GM18498 (cell line): ENCODE measurements around the gene IRX2.

Experiments used
- ATAC-seq: cut with Tn5 transposase; IDR thresholded peaks from one replicate; pipeline ENCODE4 v1.9.1; 2021; ENCODE audit warnings: mild to moderate bottlenecking, moderate library complexity; ENCODE audit not compliant: unreplicated experiment

Gene IRX2

DNA sequence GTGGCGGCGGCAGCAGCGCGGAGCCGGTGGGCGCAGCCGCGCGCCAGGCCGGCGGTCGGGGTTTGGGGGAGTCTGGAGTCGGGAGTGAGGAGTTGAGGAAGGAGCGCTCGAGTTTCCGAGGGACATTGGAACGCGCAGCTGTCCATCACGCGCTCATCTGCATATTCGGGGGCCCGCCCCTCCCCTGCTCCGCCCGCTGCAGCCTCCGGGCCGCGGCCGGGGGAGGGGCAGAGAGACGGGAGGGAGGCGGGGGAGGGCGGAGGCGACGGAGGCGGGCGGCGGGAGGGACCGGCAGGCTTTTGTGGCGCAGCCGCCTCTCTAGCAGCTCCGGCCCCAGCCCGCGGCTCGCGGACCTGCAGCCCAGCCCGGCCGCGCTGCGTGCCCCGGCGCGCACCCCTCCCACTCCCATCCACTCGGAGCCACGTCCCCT lies at the start of gene IRX2:
IRX2 (minus strand) TSS at position 86 of the 430 bp plus-strand sequence. CDS start 264 bp downstream, outside the sequence.
- no peak for ATAC-seq

DNA sequence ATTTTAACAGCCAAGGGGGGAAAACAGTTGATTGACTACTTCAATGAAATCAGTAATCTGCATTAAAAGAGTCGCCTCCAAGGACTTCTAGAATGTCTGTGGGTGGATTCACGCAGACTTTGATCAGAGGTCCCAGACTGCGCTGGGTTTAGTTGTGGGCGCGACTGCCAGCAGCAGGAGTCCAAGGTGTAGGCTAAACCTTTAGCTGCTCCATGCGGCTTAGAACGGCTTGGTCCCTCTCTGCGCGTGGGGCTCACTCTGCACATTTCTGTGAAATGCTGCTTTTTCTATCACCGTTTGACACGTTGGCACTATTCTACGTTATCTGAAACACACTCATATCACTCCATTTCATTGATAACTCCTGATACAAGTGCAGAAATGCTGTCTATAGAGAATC lies 48.6 kb upstream of the IRX2 start:
- ATAC-seq = no peak

DNA sequence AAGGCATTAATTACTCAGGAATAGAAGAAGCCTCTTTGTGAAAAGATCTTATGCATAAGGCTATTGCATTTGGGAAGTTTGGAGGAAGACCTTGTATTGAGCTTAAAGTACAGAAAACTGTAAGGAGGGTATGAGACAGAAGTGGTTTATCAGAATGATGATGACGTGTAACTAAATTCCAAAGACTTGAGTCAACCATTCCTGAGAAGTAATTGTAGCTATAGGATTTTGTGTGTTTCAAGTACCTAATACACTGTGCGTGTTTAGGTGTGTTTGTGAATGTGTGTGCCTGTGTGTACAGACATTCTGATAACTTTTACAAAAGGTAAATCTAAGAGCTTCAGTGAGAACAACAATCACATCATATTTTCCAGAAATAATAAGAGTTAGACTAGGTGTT lies 46.5 kb upstream of the IRX2 start:
- no peak for ATAC-seq

DNA sequence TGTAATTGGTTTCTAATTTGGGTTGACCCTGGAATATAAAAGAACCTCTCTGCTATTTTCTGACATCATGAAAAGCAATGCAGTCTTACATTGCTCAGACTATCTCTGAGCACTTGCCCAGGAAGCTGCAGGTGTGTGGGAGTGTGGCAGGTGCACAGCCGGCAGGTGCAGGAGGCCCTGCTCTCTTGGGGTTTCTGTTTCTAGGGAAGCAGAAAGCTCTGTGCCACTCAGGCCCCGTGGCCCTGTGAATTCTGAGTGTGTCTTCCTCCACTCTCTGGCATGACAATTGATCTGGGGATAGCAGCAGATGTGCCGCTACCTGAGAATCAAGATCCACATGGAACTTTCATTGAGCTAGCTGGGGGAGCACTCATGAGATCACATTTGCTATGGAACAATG lies 45.7 kb upstream of the IRX2 start:
- ATAC-seq = no peak

DNA sequence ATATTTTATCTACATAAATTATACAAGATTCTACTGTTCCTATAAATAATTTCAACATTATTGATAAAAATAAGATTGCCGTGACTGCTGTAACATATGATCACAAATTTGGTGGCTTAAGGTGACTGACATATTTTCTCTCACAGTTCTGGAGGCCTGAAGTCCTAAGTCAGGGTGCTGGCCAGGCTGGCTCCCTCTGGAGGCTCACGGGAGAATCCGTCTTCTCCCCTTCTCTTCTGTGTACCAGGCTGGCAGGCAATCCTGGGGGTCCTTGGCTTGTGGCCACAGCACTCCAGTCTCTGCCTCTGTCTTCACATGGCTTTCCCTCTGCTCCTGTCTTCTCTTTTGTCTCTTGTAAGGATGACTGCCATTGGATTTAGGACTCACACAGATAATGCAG lies 31.7 kb upstream of the IRX2 start:
- ATAC-seq = no peak

DNA sequence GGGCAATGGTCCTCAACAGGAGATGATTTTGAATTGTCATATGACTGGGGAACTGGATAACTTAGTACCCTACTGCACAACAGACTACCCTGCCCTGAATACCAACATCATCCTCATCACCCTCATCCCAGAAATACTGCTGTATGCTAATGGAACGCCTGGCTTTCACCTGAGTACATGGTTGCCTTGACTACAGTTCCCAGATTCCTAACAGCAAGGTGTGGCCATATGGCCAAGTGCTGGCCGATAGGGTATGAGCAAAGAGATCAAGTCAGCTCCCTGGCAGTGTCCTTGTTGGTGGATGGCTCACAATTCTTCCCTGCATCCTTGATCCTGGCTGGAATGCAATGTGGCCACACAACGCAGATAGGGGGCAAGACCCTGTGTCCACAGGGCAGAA lies 31.2 kb upstream of the IRX2 start:
- ATAC-seq = no peak

DNA sequence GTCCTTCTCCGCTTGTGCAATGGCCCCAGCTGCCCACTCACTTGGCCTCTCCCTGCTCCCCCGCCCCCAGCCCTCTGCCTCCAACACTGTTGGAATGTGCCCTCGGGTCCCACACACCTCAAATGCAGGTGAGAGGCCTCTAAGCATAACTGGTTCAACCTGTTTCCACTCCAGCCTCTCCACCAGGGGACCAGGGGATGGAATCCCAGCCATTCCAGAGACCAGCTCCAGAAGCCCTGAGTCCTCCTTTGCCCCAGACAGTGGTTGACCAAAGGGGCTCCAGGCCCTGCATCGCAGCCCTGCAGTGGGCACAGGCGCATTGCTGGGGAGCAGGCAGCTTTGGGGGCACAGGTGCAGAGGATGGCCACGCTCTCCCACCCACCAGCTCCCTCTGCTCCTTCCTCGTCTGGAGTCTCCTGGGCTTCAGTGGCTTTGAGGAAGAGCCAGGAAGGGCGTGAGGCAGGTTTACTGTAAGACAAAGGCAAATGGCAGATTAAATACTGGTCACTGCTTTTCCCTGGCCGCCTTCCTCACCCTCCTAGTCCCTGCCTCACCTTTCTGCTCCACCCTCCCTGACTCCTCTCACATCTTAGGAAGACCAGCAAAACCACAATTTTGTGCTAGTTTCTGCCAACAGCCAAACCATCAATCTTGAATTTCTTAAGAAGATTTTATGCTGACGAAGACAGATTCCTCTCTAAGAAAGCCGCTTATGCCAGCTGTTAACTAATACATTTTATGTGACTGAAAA lies 29.1 kb upstream of the IRX2 start:
- no peak for ATAC-seq

DNA sequence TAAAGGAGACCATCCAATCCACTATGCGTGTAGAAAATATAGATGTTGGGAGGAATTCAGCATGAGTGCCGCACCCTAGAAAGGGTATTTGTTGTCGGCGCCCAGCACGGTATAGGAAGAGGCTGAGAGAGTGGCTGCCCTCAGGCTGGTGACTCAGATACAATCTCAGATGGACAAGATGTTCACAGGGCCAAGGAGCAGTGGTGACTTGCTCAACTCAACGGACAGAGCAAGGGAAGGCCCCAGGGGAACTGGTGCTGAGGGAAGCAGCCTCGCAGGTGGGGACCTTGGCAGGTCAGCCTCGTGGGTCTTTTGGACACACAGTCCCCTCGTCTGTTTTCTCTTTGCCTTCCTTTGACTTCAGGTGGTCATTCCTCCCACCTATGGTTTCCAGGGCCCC lies 28.0 kb upstream of the IRX2 start:
- ATAC-seq = no peak

DNA sequence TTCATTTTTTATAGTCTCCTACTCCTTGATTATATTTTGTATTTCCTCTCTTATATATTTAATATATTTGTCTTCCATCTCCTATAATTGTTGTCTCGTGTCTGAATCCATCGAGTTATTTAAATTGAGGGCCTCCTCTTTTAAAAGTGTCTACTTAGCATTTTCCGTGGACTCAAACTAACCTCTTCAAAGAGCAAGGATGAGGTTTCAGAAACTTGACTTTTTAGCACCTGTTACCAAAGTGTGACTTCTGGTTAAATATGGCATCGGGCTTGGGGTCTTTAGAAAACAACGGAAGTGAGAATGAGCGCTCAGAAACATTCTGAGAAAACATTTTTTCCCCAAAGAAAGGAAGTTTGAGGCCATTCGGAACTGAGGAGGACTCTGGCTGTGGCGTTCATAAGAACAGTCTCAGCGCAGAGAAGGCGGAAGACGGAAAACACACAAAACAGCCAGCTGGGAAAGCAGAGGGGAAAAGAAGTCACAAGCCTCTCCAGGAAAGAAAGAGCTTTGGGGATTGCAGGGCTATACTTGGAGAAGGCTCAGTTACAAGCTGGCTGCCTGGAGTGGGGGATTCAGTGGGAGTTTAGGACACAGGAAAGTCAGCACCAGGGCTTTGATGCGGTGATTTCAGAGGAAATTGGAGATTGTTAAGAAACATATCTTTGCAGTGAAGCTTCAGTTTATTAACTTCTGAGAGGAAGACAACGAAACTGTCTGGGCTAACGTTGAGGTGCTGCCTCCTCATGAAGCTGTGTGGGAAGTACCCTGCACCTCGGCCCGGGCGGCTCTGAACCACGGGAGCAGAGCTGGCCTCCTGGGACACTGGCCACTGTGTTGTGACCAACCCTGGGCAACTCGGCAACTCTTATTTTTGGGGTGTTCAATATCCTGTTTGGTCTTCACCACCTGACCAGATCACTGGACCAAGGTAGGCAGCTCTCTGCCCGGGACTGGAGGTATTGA lies 25.1 kb upstream of the IRX2 start:
- ATAC-seq = no peak

DNA sequence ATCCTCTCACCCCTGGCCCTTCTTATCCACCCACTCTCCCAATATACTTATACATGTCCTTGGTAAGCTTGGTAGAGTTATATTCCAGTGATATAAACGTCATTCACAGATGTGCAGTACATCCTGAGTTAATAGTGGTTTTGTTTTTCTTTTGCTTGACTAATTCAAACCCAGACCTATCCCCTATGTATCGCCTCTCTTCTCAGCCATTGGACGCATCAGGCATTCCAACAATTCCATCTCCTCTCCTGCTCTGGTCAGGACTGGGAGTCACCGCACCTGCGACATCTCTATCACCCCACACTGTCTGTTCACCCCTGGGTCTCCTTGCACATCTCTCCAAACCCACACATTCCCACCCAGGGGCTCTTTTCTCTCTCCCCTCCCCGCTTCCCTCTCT lies 21.9 kb upstream of the IRX2 start:
- no peak for ATAC-seq

DNA sequence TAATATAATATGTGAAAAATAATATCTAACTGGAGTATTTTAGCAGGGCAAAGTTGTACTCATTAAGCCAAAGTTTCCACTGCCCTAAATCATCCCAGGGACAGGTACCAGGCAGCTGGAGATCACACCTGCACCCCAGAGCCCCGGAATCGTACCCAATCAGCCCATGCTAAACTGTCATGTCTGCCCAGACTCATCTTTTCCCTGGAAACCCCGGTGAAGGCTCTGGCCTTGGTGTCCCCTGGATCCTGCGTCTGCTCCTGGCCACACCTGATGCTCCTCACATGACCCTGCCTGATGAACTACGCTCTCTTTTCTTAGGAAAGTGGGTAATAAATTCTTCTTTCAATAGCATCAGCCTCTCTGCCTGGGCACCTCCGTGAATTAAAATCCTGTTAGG lies 15.6 kb upstream of the IRX2 start:
- ATAC-seq = no peak

DNA sequence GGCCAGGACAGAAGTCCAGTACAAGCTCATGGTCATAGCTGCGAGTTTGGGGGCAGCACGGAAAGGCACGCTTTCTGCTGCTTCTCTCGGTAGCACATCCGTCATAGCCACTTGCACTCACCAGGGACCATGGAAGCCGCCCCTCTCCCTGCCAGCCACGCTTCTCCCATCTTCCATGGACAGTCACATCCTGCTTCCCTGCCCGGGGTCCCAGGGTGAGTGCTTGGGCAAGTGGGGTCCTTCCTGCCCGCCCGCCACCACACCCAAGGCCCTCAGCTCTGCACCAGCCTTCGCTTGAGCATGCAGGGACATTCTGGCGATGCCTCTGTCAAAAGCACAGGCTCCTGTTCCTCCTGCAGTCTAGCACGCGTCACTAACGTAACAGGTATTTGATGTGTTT lies 13.1 kb upstream of the IRX2 start:
- no peak for ATAC-seq

DNA sequence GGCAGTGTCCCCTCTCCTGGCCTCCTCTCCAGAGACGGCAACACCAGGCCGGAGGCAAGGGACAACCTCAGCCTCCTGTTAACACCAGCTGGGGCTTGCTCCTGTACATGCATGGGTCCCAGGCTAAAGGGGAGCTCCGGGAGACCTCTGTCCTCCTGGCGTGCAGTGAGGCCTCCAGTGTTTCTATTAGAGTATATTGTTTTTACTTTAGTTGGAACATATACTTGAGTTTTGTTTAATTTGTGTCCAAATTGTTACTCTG lies 12.0 kb upstream of the IRX2 start:
- ATAC-seq = no peak

DNA sequence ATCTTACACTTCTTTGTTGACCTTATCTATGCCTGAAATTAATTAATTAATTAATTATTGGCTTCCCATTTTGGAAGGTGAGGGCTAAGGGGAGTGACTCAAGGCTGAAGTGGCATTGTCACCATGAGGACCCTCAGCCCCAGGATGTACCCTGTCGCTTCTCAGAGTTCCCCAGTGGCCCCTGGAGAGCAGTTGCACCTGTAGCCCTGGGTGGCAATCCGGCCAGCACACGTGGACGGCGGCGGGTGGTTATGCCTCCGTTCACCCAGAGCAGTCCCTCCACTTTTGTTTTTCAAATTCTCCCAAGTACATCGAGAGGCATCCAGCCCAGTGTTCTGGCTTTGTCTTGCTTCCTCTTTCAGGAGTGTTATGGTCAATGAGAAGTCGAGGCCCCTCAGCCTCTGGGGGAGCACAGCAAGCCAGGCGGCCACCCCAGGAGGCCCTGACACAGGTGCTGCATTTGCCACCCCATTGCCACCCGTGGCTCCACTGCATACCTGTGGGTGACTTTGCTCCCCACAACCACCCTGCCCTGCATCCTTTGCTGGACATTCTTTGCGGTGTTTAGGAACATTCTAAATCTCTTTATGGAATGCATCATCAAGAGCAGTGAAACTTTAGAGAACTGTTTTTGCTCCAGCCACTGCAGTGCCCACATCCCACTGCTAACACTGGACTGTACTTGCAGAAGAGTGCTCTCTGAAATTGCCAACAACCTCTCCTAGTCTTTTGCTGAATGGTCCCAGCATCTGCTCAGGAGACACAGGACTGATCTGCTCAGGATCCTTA lies 11.5 kb upstream of the IRX2 start:
- no peak for ATAC-seq

DNA sequence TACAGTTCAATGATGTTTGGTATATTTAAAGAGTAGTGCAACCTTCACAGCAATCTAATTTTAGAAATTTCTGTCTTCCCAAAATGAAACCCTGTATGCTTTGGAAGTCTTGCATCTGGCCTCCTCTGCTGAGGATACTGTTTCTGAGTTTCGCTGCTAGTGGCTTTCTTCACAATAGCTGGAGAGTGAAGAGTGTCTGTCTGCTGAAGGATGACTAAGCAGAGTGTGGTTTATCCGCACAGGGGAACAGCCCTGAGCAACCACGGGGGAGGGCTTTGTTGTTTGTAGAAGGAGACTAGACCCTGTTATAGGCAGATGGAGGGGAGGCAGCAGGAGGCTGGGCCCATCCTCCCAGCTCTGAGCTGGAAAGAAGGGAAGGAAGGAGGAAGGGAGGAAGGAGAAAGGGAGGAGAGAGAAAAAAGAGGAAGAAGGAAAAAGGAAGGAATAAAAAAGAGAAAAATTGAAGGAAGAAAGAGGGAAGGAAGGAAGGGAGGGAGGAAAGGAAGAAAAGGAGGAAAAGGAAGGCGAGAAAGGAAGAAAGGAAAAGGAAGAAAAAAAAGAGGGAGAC lies 10.5 kb upstream of the IRX2 start:
- ATAC-seq = no peak

DNA sequence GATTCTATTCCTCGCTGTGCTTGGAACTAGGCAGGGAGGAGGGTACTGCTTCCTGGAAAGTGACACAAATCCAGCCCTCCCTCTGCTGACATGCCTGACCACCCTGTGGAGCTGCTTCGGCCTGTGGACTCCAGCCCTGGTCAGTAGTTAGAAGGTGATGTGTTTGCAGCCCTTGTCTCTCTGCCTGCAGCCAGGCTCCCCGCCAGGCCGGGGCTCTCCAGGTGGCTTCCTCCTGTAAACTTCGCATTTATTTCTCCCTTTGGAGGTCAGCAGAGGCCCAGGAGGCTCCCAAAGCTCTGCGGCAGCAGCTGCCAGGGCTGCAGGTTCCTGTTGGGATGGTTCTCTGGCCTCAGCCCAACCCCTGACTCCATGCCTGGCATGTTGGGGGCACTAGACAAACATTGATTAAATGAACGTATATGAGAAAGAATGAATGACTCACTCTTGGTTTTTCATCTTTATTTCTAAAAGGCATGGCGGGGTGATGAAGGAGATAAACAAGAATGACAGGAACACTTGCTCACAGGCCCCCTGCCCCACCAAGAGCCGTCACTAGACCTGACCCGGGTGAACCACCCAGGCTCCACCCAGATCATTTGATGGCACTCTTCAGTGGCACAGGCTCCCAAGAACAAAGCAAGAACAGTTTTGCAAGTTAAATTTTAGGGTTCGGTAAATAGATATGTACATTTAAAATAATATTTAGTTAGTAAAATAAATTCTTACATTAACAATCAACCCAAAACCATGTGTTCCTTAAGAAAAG lies 8.4 kb upstream of the IRX2 start:
- ATAC-seq = no peak

DNA sequence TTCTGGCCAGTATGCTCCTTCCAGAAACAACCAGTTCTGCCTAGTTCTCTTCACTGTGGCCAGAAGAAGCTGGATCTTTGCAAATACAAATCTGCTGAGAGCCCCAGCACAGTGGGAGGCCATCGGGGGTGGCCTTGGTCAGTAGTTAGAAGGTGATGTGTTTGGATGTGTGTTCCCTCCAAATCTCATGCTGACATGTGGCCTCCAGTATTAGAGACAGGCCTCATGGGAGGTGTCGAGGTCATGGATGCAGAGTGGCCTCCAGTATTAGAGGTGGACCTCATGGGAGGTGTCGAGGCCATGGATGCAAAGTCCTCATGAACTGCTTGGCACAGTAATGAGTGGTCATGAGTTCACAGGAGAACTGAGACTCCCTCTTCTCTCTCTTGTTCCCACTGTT lies 7.6 kb upstream of the IRX2 start:
- ATAC-seq = no peak

DNA sequence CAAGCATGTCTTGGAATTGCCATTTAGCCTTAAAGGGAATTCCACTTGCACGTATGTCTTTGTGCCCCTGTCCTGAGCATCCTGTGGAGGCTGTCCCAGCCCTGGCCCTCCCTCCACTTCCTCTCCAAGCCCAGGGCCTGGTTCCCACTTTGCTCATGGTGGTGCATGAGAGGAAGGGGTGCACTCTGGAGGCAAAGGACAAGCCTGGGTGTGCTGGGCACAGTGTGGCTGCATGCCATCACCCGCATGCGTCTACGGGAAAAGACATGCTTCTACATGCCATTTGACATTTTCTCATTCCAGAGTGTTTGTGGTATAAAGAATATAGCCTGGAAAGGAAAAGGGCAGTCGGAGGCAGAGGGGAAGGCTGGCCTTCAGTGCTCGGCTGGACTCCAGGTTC lies 7.2 kb upstream of the IRX2 start:
- no peak for ATAC-seq

DNA sequence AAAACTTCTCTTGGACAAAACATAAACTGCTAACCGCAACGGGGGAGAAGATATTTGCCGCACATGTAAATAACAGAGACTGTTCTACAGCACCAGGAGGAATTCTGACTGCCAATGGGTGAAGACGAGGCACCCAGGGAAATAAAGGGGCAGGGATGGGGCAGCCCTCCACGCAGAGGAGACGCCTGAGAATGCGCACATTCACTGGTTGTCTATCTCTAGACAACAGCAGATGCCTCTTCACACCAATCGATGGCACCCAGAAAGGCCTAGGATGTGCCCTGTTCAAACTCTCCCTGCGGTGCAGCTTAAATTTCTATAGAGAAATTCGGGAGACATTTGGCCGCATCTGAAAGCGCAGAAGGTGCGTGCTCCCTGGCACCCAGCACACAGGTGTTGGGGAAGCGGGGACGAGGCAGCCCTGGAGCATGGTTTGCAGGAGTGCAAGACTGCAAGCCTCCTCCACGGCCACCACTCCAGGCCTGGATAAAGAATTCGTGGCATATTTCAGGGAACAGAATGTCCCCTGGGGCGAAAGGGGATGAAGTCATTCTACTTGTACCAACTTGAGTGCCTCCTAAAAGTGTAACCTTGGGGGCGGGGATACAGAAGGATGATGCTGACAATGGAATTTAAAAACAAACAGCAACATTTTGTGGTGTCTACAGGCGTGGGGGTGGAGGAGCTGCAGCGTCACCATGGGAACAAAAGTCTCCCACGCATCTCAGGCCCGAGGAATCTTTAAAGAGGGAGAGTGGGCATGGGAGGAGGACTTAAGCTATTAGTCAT lies 6.3 kb upstream of the IRX2 start:
- no peak for ATAC-seq
